Measurements from ENCODE around the gene NHERF2.
A peak's percentile ranks its signal among the peaks of the same experiment; 100 is the strongest.

NHERF2 gene

GRCh38 chr16:2042171-2042985, 15.7 kb downstream of the NHERF2 start:
- DNase-seq, result peak; percentile 94

- DNase-seq, result no peak
Observed at GRCh38 chr16:2042986-2043666, 16.4 kb downstream of the NHERF2 start.

GRCh38 chr16:2043667-2044451, 17.2 kb downstream of the NHERF2 start:
- peak; percentile 82 for DNase-seq

GRCh38 chr16:2044541-2044940, 17.8 kb downstream of the NHERF2 start:
- DNase-seq, result no peak

- DNase-seq, result no peak
Observed at GRCh38 chr16:2045965-2046892, 19.5 kb downstream of the NHERF2 start.

- no peak for DNase-seq
Observed at GRCh38 chr16:2046893-2047329, 20.2 kb downstream of the NHERF2 start.

- peak; percentile 88 for DNase-seq
Observed at GRCh38 chr16:2047330-2048115, 20.8 kb downstream of the NHERF2 start, which contains the start of the genes NTHL1 and TSC2. NTHL1 (minus strand) TSS chr16:2047834; CDS start chr16:2047823, 11 bp downstream. TSC2 (plus strand) TSS chr16:2047985; CDS start chr16:2048616, 631 bp downstream.

- DNase-seq, result no peak
Observed at GRCh38 chr16:2048116-2048543, 21.4 kb downstream of the NHERF2 start.

GRCh38 chr16:2053211-2053610, 26.5 kb downstream of the NHERF2 start:
- no peak for DNase-seq

GRCh38 chr16:2053897-2054296, 27.2 kb downstream of the NHERF2 start:
- DNase-seq, result no peak

GRCh38 chr16:2054543-2055245, 28.0 kb downstream of the NHERF2 start:
- DNase-seq, result peak; percentile 94

GRCh38 chr16:2056077-2056476, 29.4 kb downstream of the NHERF2 start:
- DNase-seq, result no peak

- DNase-seq, result no peak
Observed at GRCh38 chr16:2056681-2057407, 30.1 kb downstream of the NHERF2 start.

GRCh38 chr16:2057438-2057837, 30.7 kb downstream of the NHERF2 start:
- DNase-seq, result no peak

- peak; percentile 53 for DNase-seq
Observed at GRCh38 chr16:2058420-2058819, 31.7 kb downstream of the NHERF2 start.

GRCh38 chr16:2058872-2059271, 32.2 kb downstream of the NHERF2 start:
- no peak for DNase-seq

- DNase-seq, result no peak
Observed at GRCh38 chr16:2060346-2060745, 33.6 kb downstream of the NHERF2 start.

GRCh38 chr16:2061023-2061422, 34.3 kb downstream of the NHERF2 start:
- DNase-seq, result no peak

GRCh38 chr16:2061526-2061925, 34.8 kb downstream of the NHERF2 start:
- no peak for DNase-seq

GRCh38 chr16:2062801-2063200, 36.1 kb downstream of the NHERF2 start:
- no peak for DNase-seq

Data from NCI-H2107 (cell line).